SHP77 treated with DMSO at 0.1 percent for 48 hours (cell line): ENCODE results near the gene AS3MT.
"Not testable (repeated sequence)": the region's sequence is repeated elsewhere in the genome, so short reads cannot be mapped to it uniquely, and the experiment has no call there.

Experiments used
- DNase-seq: peaks from one replicate; lab custom pipeline; 2025; lab: John Stamatoyannopoulos, UW

The AS3MT gene

DNA sequence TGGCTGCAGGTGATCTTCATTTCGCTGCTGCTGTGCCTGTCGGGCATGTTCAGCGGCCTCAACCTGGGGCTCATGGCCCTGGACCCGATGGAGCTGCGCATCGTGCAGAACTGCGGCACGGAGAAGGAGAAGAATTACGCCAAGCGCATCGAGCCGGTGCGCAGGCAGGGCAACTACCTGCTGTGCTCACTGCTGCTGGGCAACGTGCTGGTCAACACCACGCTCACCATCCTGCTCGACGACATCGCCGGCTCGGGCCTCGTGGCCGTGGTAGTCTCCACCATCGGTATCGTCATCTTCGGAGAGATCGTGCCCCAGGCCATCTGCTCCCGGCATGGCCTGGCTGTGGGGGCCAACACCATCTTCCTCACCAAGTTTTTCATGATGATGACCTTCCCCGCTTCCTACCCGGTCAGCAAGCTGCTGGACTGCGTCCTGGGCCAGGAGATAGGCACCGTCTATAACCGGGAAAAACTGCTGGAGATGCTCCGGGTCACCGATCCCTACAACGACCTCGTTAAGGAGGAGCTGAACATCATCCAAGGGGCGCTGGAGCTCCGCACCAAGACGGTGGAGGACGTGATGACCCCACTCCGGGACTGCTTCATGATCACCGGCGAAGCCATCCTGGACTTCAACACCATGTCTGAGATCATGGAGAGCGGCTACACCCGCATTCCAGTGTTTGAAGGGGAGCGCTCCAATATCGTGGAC lies 50.1 kb downstream of the AS3MT start:
- no peak for DNase-seq

DNA sequence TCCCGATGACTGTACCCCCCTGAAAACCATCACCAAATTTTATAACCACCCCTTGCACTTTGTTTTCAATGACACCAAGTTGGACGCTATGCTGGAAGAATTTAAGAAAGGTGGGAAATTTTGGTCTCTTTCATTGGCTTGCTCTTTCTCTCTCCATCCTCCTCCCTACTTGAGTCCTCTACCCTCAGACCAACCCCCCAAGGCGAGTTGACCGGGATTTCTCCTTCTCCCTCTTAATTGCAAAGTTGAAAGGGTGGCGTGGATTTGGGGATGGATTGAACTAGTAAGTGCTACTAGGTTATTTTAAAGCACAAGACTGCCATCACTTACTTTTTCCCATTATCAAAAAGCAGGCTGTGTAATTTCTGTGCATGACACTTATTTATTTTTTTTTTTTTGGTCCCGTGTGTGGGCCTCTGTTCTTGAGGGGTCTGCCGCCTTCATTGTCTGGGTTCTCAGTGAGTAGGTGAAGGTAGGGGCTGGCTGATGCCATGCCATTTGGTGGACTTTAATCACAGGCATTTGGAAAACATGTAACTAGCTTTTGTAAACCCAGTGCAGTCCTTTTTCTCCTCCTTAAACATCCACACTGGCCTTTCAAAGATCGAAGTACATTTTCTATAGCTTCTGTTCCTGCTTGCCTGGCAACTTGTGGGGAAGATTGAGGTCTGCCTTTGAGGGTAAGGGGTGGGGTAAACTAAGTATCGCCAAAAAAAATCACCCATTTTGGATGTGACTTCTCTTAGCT lies 50.9 kb downstream of the AS3MT start:
- no peak for DNase-seq

DNA sequence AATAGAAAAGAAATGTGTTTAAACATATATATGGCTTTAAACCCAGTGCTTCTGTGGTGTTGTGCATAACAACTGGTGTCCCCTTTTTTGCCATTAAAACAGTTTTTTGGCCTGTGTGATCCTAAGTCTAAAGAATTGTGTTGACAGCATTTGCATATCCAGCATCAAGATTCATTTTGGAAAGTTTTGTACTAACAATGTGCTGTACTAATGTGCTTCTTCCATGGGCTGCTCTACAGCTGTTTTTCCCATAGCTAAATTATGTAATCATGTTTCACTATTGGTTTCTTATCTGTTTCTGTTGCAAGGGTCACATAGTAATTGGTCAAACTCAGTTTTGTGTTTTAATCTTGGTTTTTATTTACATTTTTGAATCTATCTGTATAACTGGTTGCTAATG lies 54.3 kb downstream of the AS3MT start:
- no peak for DNase-seq

DNA sequence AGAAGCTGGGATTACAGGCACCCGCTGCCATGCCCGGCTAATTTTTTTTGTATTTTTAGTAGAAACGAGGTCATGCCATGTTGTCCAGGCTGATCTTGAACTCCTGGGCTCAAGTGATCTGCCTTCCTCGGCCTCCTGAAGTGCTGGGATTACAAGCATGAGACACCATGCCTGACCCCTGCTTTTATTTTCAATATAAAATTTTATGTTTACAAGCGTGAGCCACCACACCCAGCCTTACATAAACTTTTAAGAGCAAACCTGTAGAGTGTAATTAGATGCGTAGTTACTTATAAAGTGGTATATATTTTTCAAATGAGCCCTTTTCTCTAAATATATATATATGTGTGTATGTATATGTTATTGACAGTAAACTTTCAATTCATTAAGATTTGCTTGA lies 57.6 kb downstream of the AS3MT start:
- DNase-seq: no peak

DNA sequence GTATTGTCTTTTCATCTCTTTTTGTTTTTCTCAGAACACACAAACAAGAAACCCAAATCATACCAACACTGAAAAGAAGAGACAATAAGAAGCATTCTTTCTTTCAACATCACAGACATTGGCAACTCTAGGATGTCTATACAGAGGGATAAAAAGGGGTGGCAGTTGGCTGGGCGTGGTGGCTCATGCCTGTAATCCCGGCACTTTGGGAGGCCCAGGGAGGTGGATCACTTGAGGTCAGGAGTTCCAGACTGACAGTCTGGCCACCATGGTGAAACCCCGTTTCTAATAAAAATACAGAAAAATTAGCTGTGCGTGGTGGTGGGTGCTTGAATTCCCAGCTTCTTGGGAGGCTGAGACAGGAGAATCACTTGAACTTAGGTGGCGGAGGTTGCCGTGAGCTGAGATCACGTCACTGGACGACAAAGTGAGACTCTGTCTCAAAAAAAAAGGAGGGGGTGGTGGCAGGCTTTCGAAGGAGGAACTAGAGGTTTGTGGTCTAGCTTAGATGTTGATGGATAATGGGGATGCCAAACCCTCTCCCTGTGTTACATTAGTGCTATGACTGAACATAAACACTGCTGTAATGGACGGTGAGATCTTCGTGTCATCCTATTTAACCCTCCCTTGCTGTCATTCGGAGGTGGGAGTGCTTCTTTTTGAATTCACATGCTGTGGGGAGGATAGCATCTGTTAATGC lies 58.2 kb downstream of the AS3MT start:
- DNase-seq: no peak

DNA sequence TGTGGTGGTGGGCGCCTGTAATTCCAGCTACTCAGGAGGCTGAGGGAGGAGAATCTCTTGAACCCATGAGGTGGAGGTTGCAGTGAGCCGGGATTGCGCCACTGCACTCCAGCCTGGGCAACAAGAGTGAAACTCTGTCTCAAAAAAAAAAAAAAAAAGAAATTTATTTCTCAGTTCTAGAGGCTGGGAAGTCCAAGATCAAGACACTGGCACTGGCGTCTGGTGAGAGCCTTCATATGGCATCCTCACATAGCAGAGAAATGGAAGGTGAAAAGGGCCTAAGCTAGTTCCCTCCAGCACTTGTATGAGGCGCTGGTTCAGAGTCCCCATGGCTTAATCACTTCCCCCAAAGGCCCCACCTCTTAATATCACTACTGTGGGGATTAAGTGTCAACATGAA lies 59.2 kb downstream of the AS3MT start:
- not testable (repeated sequence) for DNase-seq

DNA sequence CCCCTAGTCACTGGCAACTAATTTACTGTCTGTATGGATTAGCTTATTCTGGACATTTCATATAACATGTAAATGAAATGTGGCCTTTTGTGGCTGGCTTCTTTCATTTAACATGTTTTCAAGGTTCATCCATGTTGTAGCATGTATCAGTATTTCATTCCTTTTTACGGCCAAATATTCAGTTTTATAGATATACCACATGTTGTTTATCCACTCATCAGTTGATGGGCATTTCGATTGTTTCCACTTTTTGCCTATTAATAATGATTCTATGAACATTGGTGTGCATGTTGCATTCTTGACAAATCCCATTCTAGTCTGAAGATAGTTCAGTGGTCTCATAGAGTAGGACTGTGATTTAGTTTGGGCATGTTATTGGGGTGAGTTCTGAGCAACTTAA lies 61.5 kb downstream of the AS3MT start:
- DNase-seq: no peak

DNA sequence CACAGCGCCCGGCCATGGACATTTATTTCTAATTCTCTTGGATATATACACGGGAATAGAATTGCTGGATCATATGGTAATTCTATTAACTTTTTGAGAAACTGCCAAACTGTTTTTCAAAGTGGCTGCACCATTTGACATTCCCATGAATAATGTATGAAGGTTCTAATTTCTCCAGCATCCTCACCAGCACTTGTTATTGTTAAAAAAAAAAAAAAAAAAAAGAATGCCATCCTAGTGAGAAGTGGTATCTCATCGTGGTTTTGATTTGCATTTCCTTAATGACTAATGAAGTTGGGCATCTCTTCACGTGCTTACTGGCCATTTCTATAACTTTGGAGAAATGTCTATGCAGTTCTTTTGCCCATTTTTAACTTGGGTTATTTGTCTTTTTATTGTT lies 62.4 kb downstream of the AS3MT start:
- DNase-seq: no peak

DNA sequence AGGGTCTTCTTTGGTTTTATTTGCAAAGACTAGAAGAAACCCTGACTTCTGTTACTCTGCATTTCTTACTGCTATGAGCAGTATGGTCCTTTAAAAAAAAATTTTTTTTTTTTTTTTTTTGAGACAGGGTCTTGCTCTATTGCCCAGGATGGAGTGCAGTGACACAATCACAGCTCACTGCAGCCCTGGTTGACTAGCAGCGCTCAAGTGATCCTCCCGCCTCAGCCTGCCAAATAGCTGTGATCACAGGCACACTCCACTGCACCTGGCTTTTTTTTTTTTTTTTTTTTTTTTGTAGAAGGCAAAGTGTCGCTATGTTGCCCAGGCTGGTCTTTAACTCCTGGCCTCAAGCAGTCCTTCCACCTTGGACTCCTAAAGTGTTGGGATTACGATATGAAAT lies 66.2 kb downstream of the AS3MT start:
- no peak for DNase-seq

DNA sequence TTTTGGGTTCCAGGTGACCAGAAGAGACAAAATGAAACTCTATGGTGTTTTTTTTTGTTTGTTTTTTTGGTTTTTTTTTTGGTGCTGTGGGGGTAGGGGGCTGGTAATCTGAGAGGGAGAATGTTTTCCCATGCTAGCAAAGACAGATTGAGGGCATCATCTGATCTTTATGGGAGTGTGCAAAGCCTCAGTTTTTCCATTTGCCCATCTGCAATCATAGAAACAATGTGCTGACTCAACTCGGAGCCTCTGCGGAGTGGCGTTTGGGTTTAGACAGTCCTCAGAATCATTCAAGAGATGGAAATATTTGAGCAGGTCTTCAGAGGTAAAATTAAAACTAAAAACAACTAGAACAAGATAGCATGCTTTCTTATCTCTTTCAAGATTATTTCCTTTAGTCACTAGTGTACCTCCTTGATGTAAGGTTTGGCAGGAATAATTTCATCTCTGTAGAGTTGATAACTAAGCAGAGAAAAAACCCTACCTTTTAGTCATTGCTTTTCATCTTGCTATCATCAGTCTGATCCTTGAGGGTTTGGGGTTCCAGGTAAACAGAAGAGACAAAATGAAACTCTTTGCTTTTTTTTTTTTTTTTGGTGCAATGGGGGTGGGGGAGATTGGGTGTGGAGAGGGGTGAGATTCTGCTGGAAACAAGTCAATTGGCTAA lies 66.8 kb downstream of the AS3MT start:
- DNase-seq: no peak

DNA sequence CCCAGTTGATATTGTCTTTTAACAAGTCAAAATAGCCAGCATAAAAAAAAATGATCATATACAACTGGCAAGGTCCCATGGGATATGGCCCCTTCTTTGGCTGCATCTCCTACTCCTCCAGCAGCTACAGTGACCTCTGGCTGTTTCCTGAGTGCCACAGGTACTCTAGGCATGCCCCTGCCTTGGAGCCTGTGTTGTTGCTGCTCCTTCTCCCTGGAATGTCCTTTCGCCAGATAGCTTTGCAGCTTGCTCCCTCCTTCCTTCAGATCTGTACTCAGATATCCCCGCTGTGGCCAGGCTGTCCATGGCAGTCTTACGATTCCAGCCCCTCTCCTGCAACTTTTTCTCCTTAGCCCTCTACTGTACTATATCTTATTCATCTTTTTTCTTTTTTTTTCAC lies 72.1 kb downstream of the AS3MT start:
- no peak for DNase-seq

DNA sequence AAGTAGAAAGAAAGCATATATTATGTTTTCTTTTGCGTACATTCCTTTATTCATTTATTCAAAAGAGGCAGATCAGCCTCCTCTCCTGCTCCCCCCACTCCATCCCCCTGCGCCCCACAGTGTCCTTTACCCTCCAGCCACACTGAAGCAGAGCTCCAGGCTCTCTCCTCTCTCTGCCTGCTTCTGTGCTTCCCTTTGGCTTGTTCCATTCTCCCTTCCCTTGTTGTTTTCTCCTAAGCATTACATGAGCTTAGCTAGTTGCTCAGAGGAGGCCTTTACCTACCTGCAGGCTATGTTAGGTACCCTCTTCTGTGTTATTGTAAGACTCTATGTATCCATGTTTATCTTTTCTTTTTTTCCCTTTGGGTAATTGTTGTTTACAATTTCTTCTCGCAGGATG lies 76.2 kb downstream of the AS3MT start:
- no peak for DNase-seq

DNA sequence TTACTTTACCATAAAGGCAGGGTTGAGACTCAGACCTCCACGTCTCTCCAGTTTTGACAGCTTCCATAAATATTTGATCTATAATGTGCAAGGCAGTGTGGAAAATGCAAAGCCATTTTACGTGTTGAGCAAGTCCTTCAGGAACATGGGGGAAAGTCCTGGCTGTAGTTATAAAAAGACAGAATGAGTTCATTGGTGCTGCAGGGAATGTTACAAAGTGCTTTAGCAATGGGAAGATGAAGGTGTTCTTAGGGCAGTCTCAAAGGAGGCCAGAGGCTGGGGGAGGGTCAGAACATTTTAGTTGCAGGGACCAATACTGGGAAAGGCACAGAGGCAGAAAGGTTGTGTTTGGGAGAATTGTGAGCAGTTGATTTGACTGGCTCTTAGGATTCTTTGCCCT lies 76.7 kb downstream of the AS3MT start:
- DNase-seq: no peak

DNA sequence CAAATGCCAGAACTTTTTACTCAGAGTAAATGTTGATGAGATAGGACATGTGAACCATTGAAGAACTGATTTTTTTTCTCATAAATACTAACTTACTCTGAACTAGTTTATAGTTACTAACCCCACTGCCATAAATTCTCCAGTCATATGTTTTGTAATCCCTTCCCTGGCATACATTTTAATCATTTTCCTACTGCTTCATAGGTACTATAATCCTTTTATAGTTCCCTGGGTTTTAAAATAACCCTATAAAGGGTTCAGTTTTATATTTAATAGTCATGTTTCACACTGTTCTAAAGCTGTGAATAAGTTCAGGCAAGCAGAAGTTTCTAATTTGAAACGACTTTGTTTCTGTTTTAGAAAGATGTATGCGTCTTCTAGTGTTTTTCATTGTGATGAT lies 77.7 kb downstream of the AS3MT start:
- no peak for DNase-seq

DNA sequence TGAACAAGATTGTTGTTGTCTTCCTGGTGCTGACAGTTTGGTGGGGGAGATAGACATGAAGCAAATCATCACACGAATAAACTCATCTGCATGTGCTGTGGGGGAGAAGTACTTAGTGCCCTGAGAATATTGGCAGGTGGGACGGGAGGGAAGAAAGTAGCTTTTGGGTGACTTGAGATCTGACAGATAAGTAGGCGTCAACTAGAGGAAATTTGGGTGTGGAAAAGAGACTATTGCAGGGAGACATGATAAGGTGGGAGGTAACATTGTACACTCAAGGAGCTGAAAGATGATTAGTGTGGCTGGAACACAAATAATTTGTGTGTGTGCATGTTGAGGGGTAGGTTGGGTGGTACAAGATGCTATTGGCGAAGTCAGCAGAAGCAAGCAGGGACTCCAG lies 78.9 kb downstream of the AS3MT start:
- no peak for DNase-seq

DNA sequence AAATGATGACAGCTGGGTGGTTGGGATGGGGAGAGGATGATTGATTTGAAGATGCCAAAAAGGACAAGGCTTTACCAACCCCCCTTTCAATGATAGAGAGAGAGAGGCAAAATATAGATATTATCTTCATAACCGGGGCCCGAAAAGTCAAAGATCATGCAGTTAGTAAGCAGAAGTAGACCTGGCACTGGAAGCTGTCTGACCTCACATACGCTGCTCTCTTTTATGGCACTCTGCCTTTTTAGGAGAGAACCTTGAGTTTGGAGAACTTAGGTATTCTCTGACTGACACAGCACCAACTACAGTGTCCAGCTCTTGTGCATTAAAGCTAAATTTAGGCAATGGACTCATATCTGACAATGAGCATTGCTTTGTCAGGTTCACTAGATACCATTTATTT lies 79.5 kb downstream of the AS3MT start:
- no peak for DNase-seq

DNA sequence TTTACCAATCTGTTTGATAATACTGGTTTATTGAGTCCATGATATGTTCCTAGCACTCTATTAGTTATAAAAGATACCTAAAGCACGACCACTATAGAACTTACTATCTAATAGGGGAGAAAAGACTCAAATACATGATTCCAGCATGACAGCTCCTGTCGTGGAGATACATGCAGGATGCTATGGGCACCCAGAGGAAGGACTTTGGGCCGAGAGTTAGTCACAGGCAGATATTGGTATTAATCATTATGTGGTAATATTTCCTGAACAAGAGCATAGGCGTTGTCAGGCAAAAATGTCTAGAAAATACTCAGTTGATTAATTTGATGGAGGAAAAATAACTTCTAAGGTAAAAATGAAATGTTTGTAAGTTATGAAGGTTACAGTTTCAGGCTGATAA lies 80.6 kb downstream of the AS3MT start:
- DNase-seq: no peak

DNA sequence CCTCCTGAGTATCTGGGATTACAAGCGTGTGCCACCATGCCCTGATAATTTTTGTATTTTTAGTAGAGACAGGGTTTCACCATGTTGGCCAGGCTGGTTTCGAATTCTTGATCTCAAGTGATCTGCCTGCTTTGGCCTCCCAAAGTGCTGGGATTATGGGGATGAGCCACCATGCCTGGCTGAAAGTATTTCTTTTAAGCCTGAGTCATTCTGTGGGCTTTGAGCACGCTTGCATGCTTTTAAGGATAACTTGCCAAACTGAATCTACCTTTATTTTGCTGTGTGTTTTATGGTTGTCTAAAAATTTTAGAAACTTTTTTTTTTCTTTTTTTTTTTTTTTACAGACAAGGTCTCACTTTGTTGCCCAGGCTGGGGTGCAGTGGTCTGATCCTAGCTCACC lies 82.0 kb downstream of the AS3MT start:
- DNase-seq: no peak
